ENCODE results near the gene RASSF5.

- TF ChIP-seq CTCF (IDR thresholded peaks at IDR 0.05) (no peak), POLR2AphosphoS5 (IDR thresholded peaks at IDR 0.05) (no peak), POLR2A (IDR thresholded peaks at IDR 0.05; ENCODE audit: low read depth) (no peak), EP300 (IDR thresholded peaks at IDR 0.05) (no peak)
These were observed 28.5 kb downstream of the RASSF5 start for GRCh38 chr1:206535853-206536188.
